Measurements from ENCODE around the gene HES1. TPM values are rescaled to one million over a fixed set of nuclear protein-coding genes. Genes with fewer than 3 reads are reported as not detected.
A peak's percentile ranks its signal among the peaks of the same experiment; 100 is the strongest.

Gene HES1
- total and polyA plus RNA-seq, 9 of the 15 experiments (the other 6 are each of a cell fraction or from before 2014, with no cell fraction given) = 3.4 to 37.0 (median 19.3) TPM

DNA sequence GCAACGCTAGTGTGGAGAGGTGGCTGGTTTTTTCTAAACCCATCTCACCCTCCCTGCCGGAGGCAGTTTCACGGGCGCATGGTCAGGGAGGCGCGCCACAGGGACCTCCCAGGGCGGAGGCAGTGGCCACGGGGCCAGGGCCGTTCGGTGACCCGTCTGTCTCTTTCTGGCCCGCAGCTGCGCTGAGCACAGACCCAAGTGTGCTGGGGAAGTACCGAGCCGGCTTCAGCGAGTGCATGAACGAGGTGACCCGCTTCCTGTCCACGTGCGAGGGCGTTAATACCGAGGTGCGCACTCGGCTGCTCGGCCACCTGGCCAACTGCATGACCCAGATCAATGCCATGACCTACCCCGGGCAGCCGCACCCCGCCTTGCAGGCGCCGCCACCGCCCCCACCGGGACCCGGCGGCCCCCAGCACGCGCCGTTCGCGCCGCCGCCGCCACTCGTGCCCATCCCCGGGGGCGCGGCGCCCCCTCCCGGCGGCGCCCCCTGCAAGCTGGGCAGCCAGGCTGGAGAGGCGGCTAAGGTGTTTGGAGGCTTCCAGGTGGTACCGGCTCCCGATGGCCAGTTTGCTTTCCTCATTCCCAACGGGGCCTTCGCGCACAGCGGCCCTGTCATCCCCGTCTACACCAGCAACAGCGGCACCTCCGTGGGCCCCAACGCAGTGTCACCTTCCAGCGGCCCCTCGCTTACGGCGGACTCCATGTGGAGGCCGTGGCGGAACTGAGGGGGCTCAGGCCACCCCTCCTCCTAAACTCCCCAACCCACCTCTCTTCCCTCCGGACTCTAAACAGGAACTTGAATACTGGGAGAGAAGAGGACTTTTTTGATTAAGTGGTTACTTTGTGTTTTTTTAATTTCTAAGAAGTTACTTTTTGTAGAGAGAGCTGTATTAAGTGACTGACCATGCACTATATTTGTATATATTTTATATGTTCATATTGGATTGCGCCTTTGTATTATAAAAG lies 1.8 kb downstream of the HES1 start (continued):
- TF ChIP-seq ZNF778 (CRISPR knock-in tag; IDR thresholded peaks at IDR 0.05) (no peak), BACH1 (tag; IDR thresholded peaks at IDR 0.05) (no peak), GATAD2A (IDR thresholded peaks at IDR 0.05) (no peak), EP300 (IDR thresholded peaks at IDR 0.05; ENCODE audit: low read length) (no peak), LCOR (CRISPR knock-in tag; IDR thresholded peaks at IDR 0.05) (peak; percentile 12; the same call in 1 of the 2 replicates), SP1 (CRISPR knock-in tag; IDR thresholded peaks at IDR 0.05) (no peak; the same call in 1 of the 2 replicates), SRSF9 (IDR thresholded peaks at IDR 0.05; ENCODE audit: borderline replicate concordance, low read depth, low read length) (no peak), ZNF586 (CRISPR knock-in tag; conservative IDR thresholded peaks at IDR 0.05) (no peak), ZNF507 (tag; conservative IDR thresholded peaks at IDR 0.05) (no peak), POLR2A (conservative IDR thresholded peaks at IDR 0.05) (peak; percentile 60), SRSF1 (IDR thresholded peaks at IDR 0.05; ENCODE audit: low read depth, low read length) (no peak), ZNF282 (CRISPR knock-in tag; IDR thresholded peaks at IDR 0.05) (no peak), RBM15 (IDR thresholded peaks at IDR 0.05; ENCODE audit: insufficient read depth, low read length) (no peak), TGIF2 (CRISPR knock-in tag; IDR thresholded peaks at IDR 0.05) (no peak), MTA1 (IDR thresholded peaks at IDR 0.05; ENCODE audit: borderline replicate concordance) (no peak), FUS (optimal IDR thresholded peaks at IDR 0.05; ENCODE audit: low read depth, low read length) (peak; percentile 31), GATAD2B (IDR thresholded peaks at IDR 0.05; ENCODE audit: borderline replicate concordance) (peak; percentile 80; the same call in 1 of the 2 replicates), FOXA1 (IDR thresholded peaks at IDR 0.05; ENCODE audit: borderline replicate concordance) (no peak), ZFP36 (IDR thresholded peaks at IDR 0.05; ENCODE audit: low read depth, low read length, partially characterized antibody) (peak; percentile 10), XRCC3 (IDR thresholded peaks at IDR 0.05) (no peak), PHTF2 (CRISPR knock-in tag; IDR thresholded peaks at IDR 0.05) (no peak; the same call in 1 of the 2 replicates), ZC3H4 (CRISPR knock-in tag; IDR thresholded peaks at IDR 0.05; ENCODE audit: borderline replicate concordance) (no peak), CC2D1A (IDR thresholded peaks at IDR 0.05) (no peak), CAMTA2 (CRISPR knock-in tag; conservative IDR thresholded peaks at IDR 0.05) (no peak), ZNF707 (CRISPR knock-in tag; conservative IDR thresholded peaks at IDR 0.05) (no peak)
- TF ChIP-seq, protein P1, sequence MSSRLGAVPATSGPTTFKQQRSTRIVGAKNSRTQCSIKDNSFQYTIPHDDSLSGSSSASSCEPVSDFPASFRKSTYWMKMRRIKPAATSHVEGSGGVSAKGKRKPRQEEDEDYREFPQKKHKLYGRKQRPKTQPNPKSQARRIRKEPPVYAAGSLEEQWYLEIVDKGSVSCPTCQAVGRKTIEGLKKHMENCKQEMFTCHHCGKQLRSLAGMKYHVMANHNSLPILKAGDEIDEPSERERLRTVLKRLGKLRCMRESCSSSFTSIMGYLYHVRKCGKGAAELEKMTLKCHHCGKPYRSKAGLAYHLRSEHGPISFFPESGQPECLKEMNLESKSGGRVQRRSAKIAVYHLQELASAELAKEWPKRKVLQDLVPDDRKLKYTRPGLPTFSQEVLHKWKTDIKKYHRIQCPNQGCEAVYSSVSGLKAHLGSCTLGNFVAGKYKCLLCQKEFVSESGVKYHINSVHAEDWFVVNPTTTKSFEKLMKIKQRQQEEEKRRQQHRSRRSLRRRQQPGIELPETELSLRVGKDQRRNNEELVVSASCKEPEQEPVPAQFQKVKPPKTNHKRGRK (tag; IDR thresholded peaks at IDR 0.05) = no peak
- TF ChIP-seq, protein P2, sequence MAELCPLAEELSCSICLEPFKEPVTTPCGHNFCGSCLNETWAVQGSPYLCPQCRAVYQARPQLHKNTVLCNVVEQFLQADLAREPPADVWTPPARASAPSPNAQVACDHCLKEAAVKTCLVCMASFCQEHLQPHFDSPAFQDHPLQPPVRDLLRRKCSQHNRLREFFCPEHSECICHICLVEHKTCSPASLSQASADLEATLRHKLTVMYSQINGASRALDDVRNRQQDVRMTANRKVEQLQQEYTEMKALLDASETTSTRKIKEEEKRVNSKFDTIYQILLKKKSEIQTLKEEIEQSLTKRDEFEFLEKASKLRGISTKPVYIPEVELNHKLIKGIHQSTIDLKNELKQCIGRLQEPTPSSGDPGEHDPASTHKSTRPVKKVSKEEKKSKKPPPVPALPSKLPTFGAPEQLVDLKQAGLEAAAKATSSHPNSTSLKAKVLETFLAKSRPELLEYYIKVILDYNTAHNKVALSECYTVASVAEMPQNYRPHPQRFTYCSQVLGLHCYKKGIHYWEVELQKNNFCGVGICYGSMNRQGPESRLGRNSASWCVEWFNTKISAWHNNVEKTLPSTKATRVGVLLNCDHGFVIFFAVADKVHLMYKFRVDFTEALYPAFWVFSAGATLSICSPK (IDR thresholded peaks at IDR 0.05; ENCODE audit: borderline replicate concordance) = no peak
- TF ChIP-seq, protein P3, sequence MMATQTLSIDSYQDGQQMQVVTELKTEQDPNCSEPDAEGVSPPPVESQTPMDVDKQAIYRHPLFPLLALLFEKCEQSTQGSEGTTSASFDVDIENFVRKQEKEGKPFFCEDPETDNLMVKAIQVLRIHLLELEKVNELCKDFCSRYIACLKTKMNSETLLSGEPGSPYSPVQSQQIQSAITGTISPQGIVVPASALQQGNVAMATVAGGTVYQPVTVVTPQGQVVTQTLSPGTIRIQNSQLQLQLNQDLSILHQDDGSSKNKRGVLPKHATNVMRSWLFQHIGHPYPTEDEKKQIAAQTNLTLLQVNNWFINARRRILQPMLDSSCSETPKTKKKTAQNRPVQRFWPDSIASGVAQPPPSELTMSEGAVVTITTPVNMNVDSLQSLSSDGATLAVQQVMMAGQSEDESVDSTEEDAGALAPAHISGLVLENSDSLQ (IDR thresholded peaks at IDR 0.05) = no peak
